Activated CD4-positive, alpha-beta T cell treated with anti-CD3 and anti-CD28 coated beads, Interleukin-2, amount 50 U/mL, for 16 hours (primary cell): ENCODE data around the gene CMTR1.

Experiments used
- DNase-seq: peaks from one replicate; pipeline ENCODE4 v3.0.0-alpha.2; 2020

The CMTR1 gene

DNA sequence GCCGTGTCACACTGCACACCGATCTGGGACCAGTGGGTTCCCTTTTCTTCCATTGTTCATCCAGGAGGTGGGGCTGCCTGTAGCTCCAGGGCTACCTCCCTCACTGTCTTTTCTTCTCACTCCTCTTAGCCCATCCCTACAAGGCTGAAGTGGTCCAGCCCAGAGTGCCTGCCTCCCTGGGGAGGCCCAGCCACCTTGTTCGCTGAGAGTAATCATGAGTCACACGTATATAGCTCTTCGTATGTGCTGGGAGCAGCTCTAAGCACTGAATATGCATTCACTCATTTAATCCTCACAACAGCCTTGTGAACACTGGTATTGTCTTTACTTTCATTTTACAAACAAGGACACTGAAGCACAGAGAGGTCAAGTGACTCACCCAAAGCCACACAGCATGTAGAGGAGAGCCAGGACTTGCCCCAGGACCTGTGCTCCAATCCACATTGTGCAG lies 81.3 kb downstream of the CMTR1 start:
- DNase-seq: peak; percentile 76

DNA sequence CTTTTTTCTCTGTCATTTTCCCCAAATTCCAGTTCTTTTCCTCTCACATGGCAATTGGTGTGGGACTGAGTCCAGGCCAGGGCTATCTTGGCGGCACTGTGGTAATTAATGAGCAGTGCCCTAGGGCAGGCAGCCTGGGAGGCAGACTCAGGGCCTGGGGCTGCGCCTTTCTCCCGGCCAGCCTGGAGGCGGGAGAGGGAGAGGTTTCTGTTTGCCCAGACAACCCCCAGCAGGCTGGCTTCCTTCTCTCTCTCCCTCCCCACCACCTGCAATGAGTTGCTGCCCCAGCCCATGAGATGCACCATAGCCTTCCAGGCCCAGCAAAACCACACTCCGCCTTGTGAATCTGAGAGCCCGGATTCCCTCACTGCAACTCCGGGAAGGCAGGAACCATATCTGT lies 81.8 kb downstream of the CMTR1 start:
- DNase-seq: no peak

GRCh38 chr6:37515712-37516075 lies 82.7 kb downstream of the CMTR1 start:
- DNase-seq: no peak

DNA sequence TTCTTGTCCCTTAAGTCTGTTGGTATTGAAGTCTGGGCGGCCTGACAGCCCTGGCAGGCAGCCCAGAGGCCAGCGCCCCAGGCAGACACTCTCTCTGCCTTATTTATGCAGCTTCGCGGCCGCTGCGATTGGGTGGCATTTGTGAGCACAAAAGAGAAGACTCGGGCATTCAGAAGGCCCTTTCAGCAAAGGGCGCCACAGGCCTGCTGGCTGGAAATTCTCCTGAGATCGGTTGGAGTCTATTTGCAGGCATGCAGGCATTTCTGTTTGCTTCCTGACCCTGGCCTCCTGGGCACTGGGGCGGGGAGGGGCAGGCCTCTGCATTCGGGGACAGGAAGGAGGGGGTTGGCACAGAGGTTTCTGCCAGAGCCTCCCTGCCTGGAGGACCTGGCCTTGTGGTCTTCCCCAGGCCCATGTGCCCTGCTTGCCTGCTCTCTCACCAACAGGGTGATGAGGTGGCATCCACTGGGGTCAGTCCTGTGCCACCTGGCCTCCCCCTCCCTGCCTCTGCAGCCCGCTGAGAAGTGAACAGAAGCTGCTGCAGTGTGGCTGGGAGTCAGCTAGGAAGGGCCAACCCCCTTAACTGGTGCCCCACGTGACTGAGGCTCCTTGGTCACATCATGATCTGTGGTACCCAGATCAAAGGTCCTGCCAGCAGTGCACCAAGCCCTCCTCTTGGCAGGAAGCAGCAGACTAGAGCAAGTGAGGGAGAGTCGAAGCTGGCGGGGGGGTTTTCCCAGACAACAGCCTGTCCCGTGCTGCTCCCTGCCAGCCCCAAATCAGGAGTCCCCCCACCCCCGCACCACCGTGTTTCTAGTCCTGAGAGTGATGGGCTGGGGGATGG lies 83.3 kb downstream of the CMTR1 start:
- DNase-seq: peak; percentile 96

DNA sequence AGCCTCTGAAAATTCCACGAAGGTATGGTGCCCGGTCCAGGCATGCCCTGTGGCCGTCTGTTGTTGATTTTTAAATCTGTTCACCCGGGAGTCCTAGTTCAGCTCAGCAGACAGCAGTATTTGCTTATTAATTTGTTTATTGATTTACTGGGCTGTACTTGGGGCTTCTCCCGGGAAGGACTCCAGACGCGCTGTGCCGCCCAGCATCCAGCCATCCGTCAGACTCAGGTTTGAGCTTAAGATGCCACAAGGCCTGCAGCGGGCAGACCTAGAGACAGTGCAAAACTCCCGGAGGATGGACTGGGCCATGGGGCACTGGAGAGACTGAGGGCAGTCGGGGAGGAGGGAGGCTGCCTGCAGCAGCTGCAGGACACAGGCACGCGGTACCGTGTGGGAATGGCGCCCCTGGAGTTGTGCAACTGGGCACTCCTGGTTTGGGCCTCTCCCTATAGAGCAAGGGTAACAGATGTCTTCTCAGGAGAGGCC lies 83.9 kb downstream of the CMTR1 start:
- DNase-seq: no peak

- peak; percentile 93 for DNase-seq
Observed at GRCh38 chr6:37517411-37517812, 84.4 kb downstream of the CMTR1 start.

GRCh38 chr6:37518116-37518515 lies 85.1 kb downstream of the CMTR1 start:
- DNase-seq: no peak

DNA sequence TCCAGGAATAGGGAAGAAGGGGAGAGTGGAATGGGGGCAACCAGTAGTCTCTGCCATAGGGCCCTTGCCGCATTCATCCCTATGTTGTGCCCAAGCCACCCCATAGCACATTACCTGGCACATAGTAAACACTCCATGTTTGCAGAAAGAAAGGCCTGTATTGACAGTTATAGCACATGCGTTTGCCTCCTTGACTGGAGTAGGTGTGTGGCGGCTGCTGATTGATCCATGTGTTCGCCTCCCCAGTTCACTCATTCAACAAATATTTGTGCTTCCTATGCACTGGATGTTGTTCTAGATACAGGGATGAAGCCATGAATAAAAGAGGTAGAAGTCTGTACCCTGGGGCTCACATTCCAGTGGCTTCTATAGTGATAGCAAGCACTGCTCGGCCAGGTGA lies 86.4 kb downstream of the CMTR1 start:
- no peak for DNase-seq

- no peak for DNase-seq
Observed at GRCh38 chr6:37520926-37521325, 87.9 kb downstream of the CMTR1 start.

DNA sequence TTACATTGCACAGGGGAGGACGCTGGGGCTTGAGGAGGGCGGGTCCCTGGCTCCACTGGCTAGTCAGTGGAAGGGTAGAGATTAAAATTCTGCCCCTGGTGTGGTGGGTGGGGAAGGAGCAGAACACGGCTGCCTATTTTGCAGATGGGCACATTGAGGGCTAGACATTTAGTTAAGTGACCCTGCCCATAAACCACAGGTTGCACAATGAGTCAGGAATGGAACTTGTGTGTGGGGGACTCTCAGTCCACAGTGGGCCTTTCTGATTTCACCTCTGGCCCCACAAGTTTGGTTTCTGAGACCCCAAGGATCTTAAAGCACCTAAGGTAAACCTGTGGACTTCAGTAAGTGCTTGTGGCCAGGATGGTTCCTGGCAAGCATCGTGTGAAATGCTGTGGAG lies 88.7 kb downstream of the CMTR1 start:
- DNase-seq: no peak

DNA sequence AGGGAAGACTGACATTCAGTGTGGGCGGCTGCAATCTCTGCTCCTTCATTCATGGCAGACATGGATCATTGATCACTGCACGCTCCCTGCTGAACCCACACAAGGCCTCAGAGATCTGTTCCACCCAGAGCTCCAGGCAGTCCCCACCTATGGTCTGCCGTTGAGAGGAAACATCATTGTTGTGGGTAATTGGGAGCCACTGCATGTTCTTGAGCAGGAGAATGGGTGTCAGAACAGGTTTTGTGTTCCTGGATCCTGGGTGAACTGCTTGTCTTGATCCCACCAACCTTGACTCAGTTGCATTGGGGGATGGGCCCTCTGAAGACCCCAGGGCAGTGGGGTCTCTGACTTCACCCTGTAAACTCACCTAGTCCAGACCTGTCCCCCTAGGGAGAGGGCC lies 89.8 kb downstream of the CMTR1 start:
- DNase-seq: no peak

DNA sequence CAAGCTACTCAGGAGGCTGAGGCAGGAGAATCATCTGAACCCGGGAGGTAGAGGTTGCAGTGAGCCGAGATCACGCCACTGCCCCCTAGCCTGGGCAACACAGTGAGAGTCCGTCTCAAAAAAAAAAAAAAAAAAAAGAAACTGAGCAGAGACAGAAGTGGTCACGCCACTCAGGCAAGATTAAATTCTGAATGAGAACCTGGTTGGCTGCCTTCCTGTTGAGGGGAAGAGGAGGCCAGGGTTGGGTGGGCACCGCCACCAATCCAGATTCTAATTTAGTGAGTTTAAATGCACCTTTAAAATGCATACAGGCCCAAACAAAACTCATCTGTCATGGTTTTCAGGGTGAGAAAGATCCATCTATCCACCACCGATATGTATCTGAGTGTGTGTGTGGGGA lies 90.4 kb downstream of the CMTR1 start:
- no peak for DNase-seq

DNA sequence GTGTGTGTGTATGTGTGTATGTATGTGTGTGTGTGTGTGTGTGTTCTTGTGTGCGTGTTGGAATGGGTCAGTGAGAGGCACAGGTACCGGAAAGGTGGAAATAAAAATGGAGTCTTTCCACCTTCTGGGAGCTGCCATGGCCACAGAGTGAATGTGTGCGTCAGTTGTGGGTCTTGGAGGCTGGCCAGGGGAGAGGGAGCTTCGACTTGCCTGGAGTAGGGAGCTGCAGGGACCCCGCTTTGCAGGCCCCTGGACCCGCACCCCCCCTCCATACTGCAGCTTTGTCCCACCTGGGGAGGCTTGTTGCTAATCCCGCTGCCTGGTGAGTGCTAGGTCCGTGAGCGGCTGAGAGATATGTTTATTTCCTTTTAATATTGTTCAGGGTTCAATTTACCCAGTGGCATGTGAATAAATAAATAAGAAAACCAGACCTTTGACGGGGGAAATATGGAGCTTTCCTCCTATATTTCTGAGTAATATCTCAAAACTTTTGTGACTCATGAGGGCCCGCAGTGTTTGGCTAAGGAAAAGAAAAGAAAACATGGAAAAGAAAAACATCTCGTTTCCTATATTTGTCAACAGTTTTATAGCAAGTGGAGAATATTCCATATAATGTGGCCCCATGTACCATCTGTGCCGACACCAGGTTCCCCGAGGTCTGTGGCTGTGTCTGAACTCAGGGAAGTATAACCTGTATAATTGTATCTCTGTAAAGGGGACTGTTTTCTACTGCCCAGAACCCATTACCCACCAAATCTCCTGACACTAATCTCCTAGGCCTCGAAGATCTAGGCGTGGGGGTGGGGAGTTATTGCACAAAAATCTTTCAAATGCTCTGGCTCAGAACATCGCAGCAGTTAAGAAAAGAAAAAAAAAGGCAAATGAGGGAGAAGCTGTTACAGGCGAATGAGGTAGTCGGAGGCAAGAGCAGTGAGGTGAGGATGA lies 91.3 kb downstream of the CMTR1 start:
- no peak for DNase-seq

DNA sequence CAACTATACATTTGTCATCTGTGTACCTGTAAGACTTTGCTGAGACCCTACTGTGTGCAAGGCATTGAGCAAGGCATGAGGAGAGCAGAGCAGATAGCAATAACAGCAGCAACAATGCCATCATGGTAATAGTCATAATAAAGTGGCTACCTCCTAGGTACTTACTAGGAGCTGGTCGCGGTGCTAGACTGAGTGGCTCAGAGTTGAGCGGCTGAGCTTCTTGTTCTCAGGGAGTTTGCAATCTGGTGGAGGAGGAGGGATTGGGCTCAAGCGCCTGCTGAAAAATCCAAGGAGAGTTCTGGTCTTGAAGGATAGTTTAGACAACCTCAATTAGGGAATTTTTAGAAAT lies 91.9 kb downstream of the CMTR1 start:
- no peak for DNase-seq

DNA sequence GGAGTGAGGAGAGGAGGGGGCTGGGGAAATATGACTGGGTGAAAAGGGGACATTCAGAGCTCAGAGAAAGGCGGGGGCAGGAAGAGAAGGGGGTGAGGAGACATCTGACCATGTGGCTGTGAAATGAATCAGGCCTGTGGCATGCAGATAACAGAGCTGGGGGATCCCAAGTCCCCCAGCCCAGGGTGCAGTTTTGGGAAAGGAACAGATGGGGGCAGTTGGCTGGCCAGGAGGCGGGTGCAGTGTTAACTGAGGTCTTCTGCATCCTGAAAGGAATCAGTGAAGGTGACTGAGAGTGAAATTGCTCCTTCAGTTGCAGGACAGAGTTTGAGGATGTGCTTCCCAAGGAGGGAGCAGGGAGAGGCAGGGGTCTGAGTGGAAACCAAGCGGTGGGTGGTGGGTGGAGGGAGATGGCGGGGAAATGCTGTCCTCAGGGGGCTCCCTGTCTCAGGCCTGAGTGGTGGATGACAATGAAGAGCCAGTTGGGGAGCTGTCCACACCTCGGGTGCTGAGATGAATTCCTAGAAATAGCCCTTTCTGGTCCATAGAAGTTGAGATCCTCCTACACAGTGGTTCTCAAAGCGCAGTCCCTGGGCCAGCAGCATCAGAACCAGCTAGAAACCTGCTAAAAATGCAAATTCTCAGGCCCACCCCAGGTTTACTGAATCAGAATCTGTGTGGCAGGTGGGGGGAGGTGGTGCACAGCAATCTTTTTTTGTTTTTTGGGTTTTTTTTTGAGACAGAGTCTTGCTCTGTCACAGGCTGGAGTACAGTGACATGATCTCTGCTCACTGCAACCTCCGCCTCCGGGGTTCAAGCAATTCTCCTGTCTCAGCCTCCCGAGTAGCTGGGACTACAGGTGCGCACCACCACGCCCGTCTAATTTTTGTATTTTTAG lies 92.7 kb downstream of the CMTR1 start:
- no peak for DNase-seq

GRCh38 chr6:37528541-37528940 lies 95.5 kb downstream of the CMTR1 start:
- DNase-seq: no peak

DNA sequence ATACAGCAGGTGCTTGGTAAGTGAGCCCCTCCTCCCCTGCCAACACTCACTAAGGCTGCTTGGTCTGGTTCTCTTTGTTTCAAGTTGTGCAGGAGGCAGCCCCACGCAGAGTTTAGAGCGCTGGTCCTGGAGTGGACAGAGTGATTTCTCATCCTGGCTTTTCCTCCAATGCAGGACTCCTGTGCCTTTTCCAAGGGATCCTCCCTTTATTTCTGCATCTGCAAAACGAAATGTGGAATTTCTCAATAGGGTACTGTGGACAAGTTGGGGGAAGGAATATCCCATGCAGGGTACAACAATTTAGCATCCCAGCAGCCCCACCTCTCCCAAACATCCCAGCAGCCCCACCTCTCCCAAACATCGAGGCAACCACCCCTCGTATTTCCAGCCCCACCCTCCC lies 97.3 kb downstream of the CMTR1 start:
- DNase-seq: no peak

- DNase-seq: no peak
Observed at GRCh38 chr6:37531026-37531425, 98.0 kb downstream of the CMTR1 start.
